OCI-LY7 (cell line): Measurements from ENCODE around the gene PLIN5. TPM values are rescaled to one million over a fixed set of nuclear protein-coding genes. Genes with fewer than 3 reads are reported as not detected.
A peak's percentile ranks its signal among the peaks of the same experiment; 100 is the strongest.

ENCODE experiments used
- Bru-seq: library from RNA; stranded (reverse); fragments of 400-500 nt; gene quantifications from one replicate; lab custom pipeline; 2021; lab: Mats Ljungman, UMichigan
- BruChase-seq, 2 experiments: library from RNA; stranded (reverse); fragments of 400-500 nt; gene quantifications; one replicate each; lab custom pipeline; 2021; lab: Mats Ljungman, UMichigan
- BruUV-seq: library from RNA; stranded (reverse); fragments of 400-500 nt; replicated peaks from 2 replicates; lab custom pipeline; 2021; lab: Mats Ljungman, UMichigan
- CTCF ChIA-PET: fragments of 300-600 bp; sonication (Branson Sonifier 250); formaldehyde crosslinking; loops from one replicate; lab custom pipeline; 2022; ENCODE audit warnings: antibody characterized with exemption; ENCODE audit not compliant: unreplicated experiment; lab: Charles Lee
- POLR2A ChIA-PET: fragments of 300-600 bp; sonication (Branson Sonifier 250); formaldehyde crosslinking; loops from one replicate; lab custom pipeline; 2022; ENCODE audit warnings: antibody characterized with exemption; lab: Charles Lee
- DNase-seq: peaks from one replicate; pipeline ENCODE4 v3.0.0-alpha.2; 2015; ENCODE audit warnings: low spot score
- H2AFZ ChIP-seq: fragments of 200-600 bp; sonication (generic), shearing (Covaris generic); 2 replicates; pipeline ENCODE4 v1.6.1; 2014; ENCODE audit warnings: mild to moderate bottlenecking, antibody characterized with exemption, low read length, moderate library complexity
- H3K27ac ChIP-seq: fragments of 200-600 bp; sonication (generic); 2 replicates; pipeline ENCODE4 v1.5.1; 2014; ENCODE audit warnings: mixed run types, low read depth, mild to moderate bottlenecking, moderate library complexity, low read length, inconsistent platforms; ENCODE audit not compliant: poor library complexity, severe bottlenecking
- H3K36me3 ChIP-seq: fragments of 200-600 bp; sonication (generic); 2 replicates; pipeline ENCODE4 v1.6.1; 2014; ENCODE audit warnings: mild to moderate bottlenecking, antibody characterized with exemption, low read length, moderate library complexity, mixed read lengths; ENCODE audit not compliant: insufficient read depth
- H3K4me1 ChIP-seq: fragments of 200-600 bp; sonication (generic); 2 replicates; pipeline ENCODE4 v1.5.1; 2014; ENCODE audit warnings: mild to moderate bottlenecking, low read length; ENCODE audit not compliant: insufficient read depth, poor library complexity, severe bottlenecking
- H3K4me2 ChIP-seq: fragments of 200-600 bp; sonication (generic); 2 replicates; pipeline ENCODE4 v1.6.1; 2014; ENCODE audit warnings: mild to moderate bottlenecking, low read length
- H3K4me3 ChIP-seq: fragments of 200-600 bp; sonication (generic); 2 replicates; pipeline ENCODE4 v1.5.1; 2014; ENCODE audit warnings: mild to moderate bottlenecking, low read depth, low read length; ENCODE audit not compliant: poor library complexity, severe bottlenecking
- H3K79me2 ChIP-seq: fragments of 200-600 bp; sonication (generic); 2 replicates; pipeline ENCODE4 v1.6.1; 2016; ENCODE audit warnings: low read depth, mild to moderate bottlenecking, low read length, moderate library complexity, mixed read lengths; ENCODE audit not compliant: insufficient read depth
- H3K9me2 ChIP-seq: fragments of 200-600 bp; sonication (generic); 2 replicates; pipeline ENCODE4 v1.6.1; 2016; ENCODE audit warnings: mild to moderate bottlenecking, low read length, mixed read lengths; ENCODE audit not compliant: insufficient read depth
- H3K9me3 ChIP-seq: fragments of 200-600 bp; sonication (generic); 2 replicates; pipeline ENCODE4 v1.6.1; 2014; ENCODE audit warnings: mild to moderate bottlenecking, mixed run types, low read length, mixed read lengths
- H4K20me1 ChIP-seq: fragments of 200-600 bp; sonication (generic); 2 replicates; pipeline ENCODE4 v1.6.1; 2014; ENCODE audit warnings: mild to moderate bottlenecking, antibody characterized with exemption, low read length, moderate library complexity, mixed read lengths; ENCODE audit not compliant: insufficient read depth
- CTCF ChIP-seq: fragments of 200-600 bp; sonication (generic); conservative IDR thresholded peaks from 2 replicates; pipeline ENCODE4 v1.5.1; 2014; ENCODE audit warnings: mild to moderate bottlenecking, antibody characterized with exemption, low read length, moderate library complexity, mixed read lengths
- EZH2phosphoT487 ChIP-seq: fragments of 200-600 bp; sonication (generic); IDR thresholded peaks from 2 replicates; pipeline ENCODE4 v1.6.1; 2018; ENCODE audit warnings: low read depth, borderline replicate concordance, mild to moderate bottlenecking, mixed run types, antibody characterized with exemption, low read length, moderate library complexity, mixed read lengths
- intact Hi-C: fragments of 100-400 bp; cut with micrococcal nuclease; formaldehyde crosslinking; loops from one replicate; pipeline ENCODE4 v1.10.0; 2022; ENCODE audit not compliant: unreplicated experiment
- long read RNA-seq: library from polyadenylated mRNA; stranded (forward); transcript quantifications from one replicate; pipeline ENCODE4 v2.0.0, GENCODE V29; 2022
- total RNA-seq, 2 experiments: library from RNA; depleted of rRNA in 1 of 2; stranded (reverse); fragments of >200 nt in 1 of 2; shearing (Covaris generic) in 1 of 2; gene quantifications; 2 replicates each; pipeline ENCODE4 v1.2.3, GENCODE V29; 2014 to 2022

PLIN5 gene
- total RNA-seq (2014; rRNA removed; shearing (Covaris generic)): 0.67 and 0.85 TPM in 2 replicates
- total RNA-seq (2022): 1.9 and 2.2 TPM in 2 replicates
- Bru-seq, nascent RNA: percentile 28 among the genes with signal in this experiment
- BruChase-seq, experiment 1, labeled RNA remaining after a 6-hour chase: percentile 31 among the genes with signal in this experiment
- percentile 21 among the genes with signal in this experiment for BruChase-seq, experiment 2, labeled RNA remaining after a 2-hour chase
- long read RNA-seq: 0 reads

GRCh38 chr19:4534836-4535658, at the start of gene PLIN5:
TSS of gene PLIN5 (minus strand) at chr19:4535224. CDS start at chr19:4534074, 1,150 bp downstream.
- no peaks in the 10 kb centered on the region for H3K9me3 ChIP-seq
- H2AFZ ChIP-seq: peak within 1 kb of the TSS; percentile 40; the same call in 1 of the 2 replicates
- intact Hi-C loops: no loop called here
- no peak for TF ChIP-seq EZH2phosphoT487
- TF ChIP-seq CTCF: peak; percentile 47
- H3K36me3 ChIP-seq: no peaks in the 10 kb centered on the region
- H3K4me2 ChIP-seq: peak within 1 kb of the TSS; percentile 46
- peak; percentile 69 for DNase-seq
- BruUV-seq: no TSS peak
- H3K79me2 ChIP-seq: no peaks in the 10 kb centered on the region
- no peaks in the 10 kb centered on the region for H4K20me1 ChIP-seq
- no peaks in the 10 kb centered on the region for H3K9me2 ChIP-seq
- POLR2A ChIA-PET: interaction anchor here (0.6 to 1.5 kb wide), 4 partner anchors 10 to 193 kb away, joined by 3 to 7 read pairs (median 3); no protein-coding TSS in a partner anchor
- H3K27ac ChIP-seq: no peak within 1 kb of the TSS
- CTCF ChIA-PET: interaction anchor here (0.6 to 0.9 kb wide), 5 partner anchors 12 to 643 kb away, joined by 3 to 4 read pairs (median 3); no protein-coding TSS in a partner anchor
- H3K4me1 ChIP-seq: peaks cover 18% of the 10 kb centered on the region
- peak within 1 kb of the TSS; percentile 28 for H3K4me3 ChIP-seq

- intact Hi-C loops: no loop called here
- H3K4me3 ChIP-seq: peak overlapping the region; percentile 62
- no peaks in the 10 kb centered on the region for H3K9me2 ChIP-seq
- no peaks in the 10 kb centered on the region for H3K36me3 ChIP-seq
- H4K20me1 ChIP-seq: no peaks in the 10 kb centered on the region
- H3K4me2 ChIP-seq: peak overlapping the region; percentile 74
- H2AFZ ChIP-seq: no peak overlapping the region
- peak; percentile 32 for DNase-seq
- H3K79me2 ChIP-seq: no peaks in the 10 kb centered on the region
- peaks cover 7% of the 10 kb centered on the region for H3K4me1 ChIP-seq
- ChIA-PET POLR2A (no interaction called here), CTCF (no interaction called here)
- TF ChIP-seq CTCF: no peak
- no peak for TF ChIP-seq EZH2phosphoT487
- no peaks in the 10 kb centered on the region for H3K9me3 ChIP-seq
- no TSS peak for BruUV-seq
- no peak overlapping the region for H3K27ac ChIP-seq
Observed at GRCh38 chr19:4583961-4584669, 49.1 kb upstream of the PLIN5 start.
